Ascending aorta (tissue), 2 donors: ENCODE results near the gene RNF25. TPM values are rescaled to one million over a fixed set of nuclear protein-coding genes. Genes with fewer than 3 reads are reported as not detected.
"Not testable (repeated sequence)": the region's sequence is repeated elsewhere in the genome, so short reads cannot be mapped to it uniquely, and the experiment has no call there.

ENCODE experiments used
- DNase-seq, 2 donors: peaks; one replicate each; pipeline ENCODE4 v3.0.0-alpha.2; 2019; ENCODE audit warnings: low spot score in 2 of 2
- H3K27ac ChIP-seq, 2 donors: fragments of 200-600 bp; sonication (generic); one replicate each; pipeline ENCODE4 v1.5.1; 2016 to 2017; ENCODE audit warnings: mild to moderate bottlenecking in 1 of 2
- H3K27me3 ChIP-seq: fragments of 200-600 bp; sonication (generic); one replicate; pipeline ENCODE4 v1.5.1; 2017
- H3K36me3 ChIP-seq, 2 donors: fragments of 200-600 bp; sonication (generic); one replicate each; pipeline ENCODE4 v1.5.1; 2016
- H3K4me1 ChIP-seq, 2 donors: fragments of 200-600 bp; sonication (generic); one replicate each; pipeline ENCODE4 v1.5.1; 2016 to 2017; ENCODE audit warnings: mild to moderate bottlenecking in 1 of 2
- H3K4me3 ChIP-seq, 2 donors: fragments of 200-600 bp; sonication (generic); one replicate each; pipeline ENCODE4 v1.5.1; 2016 to 2017; ENCODE audit warnings: mild to moderate bottlenecking in 1 of 2
- H3K9me3 ChIP-seq, 2 donors: fragments of 200-600 bp; sonication (generic); one replicate each; pipeline ENCODE4 v1.5.1; 2016
- intact Hi-C: fragments of 100-400 bp; cut with DNase I; formaldehyde crosslinking; loops from one replicate; pipeline ENCODE4 v1.15.1; 2023
- total RNA-seq: library from RNA; depleted of rRNA; stranded (reverse); fragments of >200 nt; gene quantifications from one replicate; pipeline ENCODE4 v1.1.0, GENCODE V29; 2016
- TF ChIP-seq, protein P1 (sequence below), 3 experiments: fragments of 200-600 bp in 2 of 3; fragments of 450-650 bp in 1 of 3; sonication (generic) in 2 of 3; IDR thresholded peaks; one replicate each; pipeline ENCODE4 v1.5.1; 2016 to 2019; ENCODE audit warnings: antibody characterized with exemption in 3 of 3, mild to moderate bottlenecking in 1 of 3, moderate library complexity in 1 of 3

RNF25 gene
- total RNA-seq, 1 donor from 2014 or later, result 36.0 TPM

DNA sequence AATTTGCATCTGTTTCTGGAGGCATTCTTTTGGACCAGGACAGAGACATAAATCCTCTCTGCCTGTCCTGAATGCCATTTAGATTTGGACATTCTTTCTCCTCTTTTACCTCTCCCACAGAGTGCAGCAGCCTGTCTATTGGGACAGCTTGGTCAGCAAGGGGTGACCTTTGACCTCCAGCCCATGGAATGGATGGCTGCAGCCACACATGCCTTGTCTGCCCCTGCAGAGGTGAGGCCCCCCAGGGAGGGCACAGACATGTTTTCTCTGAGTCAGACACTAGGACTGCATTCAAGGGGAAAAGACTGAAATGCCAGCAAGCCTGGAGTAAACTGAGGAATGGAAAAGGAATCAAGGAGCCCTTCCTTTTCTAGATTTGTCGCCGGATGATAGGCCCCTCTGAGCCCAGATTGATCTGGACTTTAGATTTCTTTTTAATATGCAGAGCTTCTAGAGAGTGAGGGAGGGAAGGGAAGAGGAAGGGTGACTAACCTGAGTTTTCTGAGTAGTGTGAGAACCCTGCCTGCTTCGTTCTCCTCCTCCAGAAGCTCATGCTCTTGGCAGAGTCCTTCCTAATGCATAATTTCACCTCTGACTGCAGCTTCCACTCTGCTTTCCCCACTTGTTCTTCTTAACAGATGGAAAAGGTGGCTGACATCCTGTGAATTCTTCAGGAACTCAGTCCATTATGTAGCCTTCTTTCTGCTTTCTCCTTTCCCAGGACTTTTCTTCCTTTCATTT is 22.8 kb upstream of the RNF25 start:
- Histone ChIP-seq H3K4me3 (no peak overlapping the region), H3K27me3 (no peaks in the 10 kb centered on the region), H3K9me3 (no peaks in the 10 kb centered on the region), H3K36me3 (peaks cover 27 to 66% of the 10 kb centered on the region in 2 donors), H3K27ac (no peak overlapping the region), H3K4me1 (peaks cover 0 to 8% of the 10 kb centered on the region in 2 donors)
- TF ChIP-seq, protein P1, sequence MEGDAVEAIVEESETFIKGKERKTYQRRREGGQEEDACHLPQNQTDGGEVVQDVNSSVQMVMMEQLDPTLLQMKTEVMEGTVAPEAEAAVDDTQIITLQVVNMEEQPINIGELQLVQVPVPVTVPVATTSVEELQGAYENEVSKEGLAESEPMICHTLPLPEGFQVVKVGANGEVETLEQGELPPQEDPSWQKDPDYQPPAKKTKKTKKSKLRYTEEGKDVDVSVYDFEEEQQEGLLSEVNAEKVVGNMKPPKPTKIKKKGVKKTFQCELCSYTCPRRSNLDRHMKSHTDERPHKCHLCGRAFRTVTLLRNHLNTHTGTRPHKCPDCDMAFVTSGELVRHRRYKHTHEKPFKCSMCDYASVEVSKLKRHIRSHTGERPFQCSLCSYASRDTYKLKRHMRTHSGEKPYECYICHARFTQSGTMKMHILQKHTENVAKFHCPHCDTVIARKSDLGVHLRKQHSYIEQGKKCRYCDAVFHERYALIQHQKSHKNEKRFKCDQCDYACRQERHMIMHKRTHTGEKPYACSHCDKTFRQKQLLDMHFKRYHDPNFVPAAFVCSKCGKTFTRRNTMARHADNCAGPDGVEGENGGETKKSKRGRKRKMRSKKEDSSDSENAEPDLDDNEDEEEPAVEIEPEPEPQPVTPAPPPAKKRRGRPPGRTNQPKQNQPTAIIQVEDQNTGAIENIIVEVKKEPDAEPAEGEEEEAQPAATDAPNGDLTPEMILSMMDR (IDR thresholded peaks at IDR 0.05), result no peak
- no peak for DNase-seq
- intact Hi-C loops, result no loop called here

DNA sequence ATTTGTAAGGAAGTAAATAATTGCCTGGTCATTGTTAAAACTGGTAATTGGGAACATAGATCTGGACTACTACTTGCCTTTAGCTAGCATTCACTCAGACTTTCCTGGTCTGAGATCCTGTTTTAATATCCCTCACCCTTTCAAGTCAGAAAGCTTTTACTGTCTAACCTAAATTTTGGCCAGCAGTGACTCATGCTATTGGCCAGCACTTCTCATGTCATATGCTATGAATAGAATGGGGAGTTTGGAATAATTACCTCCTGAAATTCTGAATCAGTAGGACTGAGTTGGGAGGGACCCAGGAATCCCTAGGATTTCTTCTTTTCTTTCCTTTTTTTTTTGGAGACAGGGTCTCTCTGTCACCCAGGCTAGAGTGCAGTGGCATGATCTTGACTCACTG is 19.4 kb upstream of the RNF25 start:
- Histone ChIP-seq H3K4me1 (peaks cover 0 to 8% of the 10 kb centered on the region in 2 donors), H3K27me3 (no peaks in the 10 kb centered on the region), H3K9me3 (no peaks in the 10 kb centered on the region), H3K4me3 (no peak overlapping the region), H3K27ac (peak overlapping the region; percentile 45 to 78), H3K36me3 (peaks cover 10 to 38% of the 10 kb centered on the region in 2 donors)
- intact Hi-C loops, result no loop called here
- TF ChIP-seq, protein P1 (IDR thresholded peaks at IDR 0.05), result no peak
- DNase-seq, result no peak

DNA sequence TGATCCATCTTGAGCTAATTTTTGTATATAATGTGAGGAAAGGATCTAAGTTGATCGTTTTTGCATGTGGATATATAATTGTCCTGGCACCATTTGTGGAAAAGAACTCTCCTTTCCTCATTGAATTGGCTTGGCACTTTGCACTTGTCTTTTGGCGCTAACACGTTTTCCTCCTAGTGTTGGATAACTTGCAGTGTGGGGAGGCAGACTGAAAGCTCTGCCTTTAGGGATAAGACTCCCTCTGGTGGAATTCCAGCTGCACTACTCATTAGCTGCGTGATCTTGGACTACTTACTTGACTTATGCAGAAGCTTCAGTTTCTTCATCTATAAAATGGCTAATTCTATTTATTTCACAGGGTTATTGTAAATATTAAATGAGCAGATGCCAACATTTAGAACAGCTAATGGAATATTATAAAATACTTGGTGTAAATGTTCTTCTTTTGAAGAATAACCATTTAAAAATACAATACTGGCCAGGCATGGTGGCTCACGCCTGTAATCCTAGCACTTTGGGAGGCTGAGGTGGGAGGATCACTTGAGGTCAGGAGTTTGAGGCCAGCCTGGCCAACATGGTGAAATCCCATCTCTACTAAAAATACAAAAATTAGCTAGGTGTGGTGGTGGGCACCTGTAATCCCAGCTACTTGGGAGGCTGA is 15.7 kb upstream of the RNF25 start:
- H3K36me3 ChIP-seq, result peaks cover 9 to 20% of the 10 kb centered on the region in 2 donors
- H3K9me3 ChIP-seq, intact Hi-C loops, H3K27me3 ChIP-seq, H3K4me3 ChIP-seq, H3K27ac ChIP-seq, H3K4me1 ChIP-seq: not testable (repeated sequence)
- peak in 1 of 2 donors; percentile 73 for DNase-seq
- TF ChIP-seq, protein P1 (IDR thresholded peaks at IDR 0.05), result peak; percentile 68 to 83 (median 69)

DNA sequence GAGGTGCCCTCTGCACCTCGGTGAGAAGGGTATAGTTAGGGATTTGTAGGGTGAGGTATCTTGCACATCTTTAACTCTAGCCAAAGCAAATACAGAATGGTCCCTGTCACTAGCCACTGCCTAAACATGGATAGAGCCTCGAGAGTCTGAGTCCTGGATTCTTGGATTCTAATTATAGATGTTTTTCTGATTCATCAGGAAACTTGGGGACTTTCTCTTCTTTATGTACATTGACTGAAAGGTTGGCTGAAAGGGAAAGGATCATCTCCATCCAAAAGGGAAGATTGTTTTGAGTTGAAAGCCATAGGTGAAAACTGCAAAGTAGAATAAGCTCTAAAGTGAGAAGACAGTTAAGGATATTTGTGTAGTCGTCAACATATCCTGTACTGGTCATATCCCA is 8.3 kb upstream of the RNF25 start:
- no peaks in the 10 kb centered on the region for H3K4me1 ChIP-seq
- H3K27ac ChIP-seq, result no peak overlapping the region
- intact Hi-C loops, result no loop called here
- no peaks in the 10 kb centered on the region for H3K9me3 ChIP-seq
- H3K36me3 ChIP-seq, result peaks cover 21 to 31% of the 10 kb centered on the region in 2 donors
- TF ChIP-seq, protein P1 (IDR thresholded peaks at IDR 0.05), result no peak
- no peak for DNase-seq
- no peaks in the 10 kb centered on the region for H3K27me3 ChIP-seq
- H3K4me3 ChIP-seq, result no peak overlapping the region

DNA sequence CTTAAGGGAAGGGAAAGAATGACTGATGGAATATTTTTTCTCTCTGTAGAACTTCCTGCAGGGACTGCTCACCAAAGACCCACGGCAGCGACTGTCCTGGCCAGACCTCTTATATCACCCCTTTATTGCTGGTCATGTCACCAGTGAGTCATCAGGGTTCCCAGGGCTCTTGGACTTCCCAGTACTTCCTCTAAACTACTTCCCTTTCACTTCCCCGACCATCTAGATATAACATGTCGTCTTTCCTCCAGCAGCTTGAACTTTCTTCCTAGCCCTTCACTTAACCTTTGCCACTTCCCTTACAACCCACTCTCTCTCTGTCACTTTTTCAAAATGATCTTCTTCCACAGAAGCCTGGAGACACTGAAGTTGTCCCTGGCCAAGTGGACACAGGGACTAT is 7.3 kb upstream of the RNF25 start:
- Histone ChIP-seq H3K9me3 (no peaks in the 10 kb centered on the region), H3K4me1 (no peaks in the 10 kb centered on the region), H3K27ac (no peak overlapping the region), H3K36me3 (peaks cover 21 to 31% of the 10 kb centered on the region in 2 donors), H3K27me3 (no peaks in the 10 kb centered on the region), H3K4me3 (no peak overlapping the region)
- no peak for DNase-seq
- intact Hi-C loops, result no loop called here
- TF ChIP-seq, protein P1 (IDR thresholded peaks at IDR 0.05), result no peak
